K562 treated with DMSO at 1 percent for 4 hours (cell line): Measurements from ENCODE around the gene OR52A5. TPM values are rescaled to one million over a fixed set of nuclear protein-coding genes. Genes with fewer than 3 reads are reported as not detected.

Experiments
- total RNA-seq: library from RNA; unstranded; fragments of 300-600 nt; gene quantifications from 2 replicates; pipeline ENCODE4 v1.2.3, GENCODE V29; 2022; ENCODE audit not compliant: insufficient read depth

The OR52A5 gene
- total RNA-seq, result not detected in 2 replicates

GRCh38 chr11:5137996-5138395 lies at the start of gene OR52A5:
Gene OR52A5, minus strand, starts transcription at chr11:5138356. Its CDS starts 5,714 bp downstream, at chr11:5132642.

GRCh38 chr11:5154657-5155056 lies 16.5 kb upstream of the OR52A5 start, which contains the start of gene OR52A1:
Gene OR52A1, minus strand, starts transcription at chr11:5154757. Its CDS starts 2,388 bp downstream, at chr11:5152369.

Other genes with a start within 250 kb of the OR52A5 start
- not detected in 2 replicates for gene OR51A7, start 234.6 kb downstream of the OR52A5 start, total RNA-seq
- not detected in 2 replicates for gene OR51G2, start 219.0 kb downstream of the OR52A5 start, total RNA-seq
- gene OR51G1, start 214.0 kb downstream of the OR52A5 start, total RNA-seq, result not detected in 2 replicates
- not detected in 2 replicates for gene OR51A4, start 190.8 kb downstream of the OR52A5 start, total RNA-seq
- gene OR51A2, start 182.6 kb downstream of the OR52A5 start, total RNA-seq, result not detected in 2 replicates
- not detected in 2 replicates for gene OR51L1, start 143.5 kb downstream of the OR52A5 start, total RNA-seq
- gene OR52J3, start 91.8 kb downstream of the OR52A5 start, total RNA-seq, result not detected in 2 replicates
- gene OR52E2, start 78.7 kb downstream of the OR52A5 start, total RNA-seq, result not detected in 2 replicates
- not detected in 2 replicates for gene OR52E1, start 68.8 kb downstream of the OR52A5 start, total RNA-seq
- gene OR52A1, start 16.4 kb upstream of the OR52A5 start, total RNA-seq, result not detected in 2 replicates
- not detected in 2 replicates for gene OR51V1, start 62.3 kb upstream of the OR52A5 start, total RNA-seq
- gene HBB, start 88.7 kb upstream of the OR52A5 start, total RNA-seq, result not detected in 2 replicates
- 3.4 TPM in 1 of 2 replicates, not detected in the other for gene HBD, start 96.1 kb upstream of the OR52A5 start, total RNA-seq
- 509 and 521 TPM in 2 replicates for gene HBG1, start 111.5 kb upstream of the OR52A5 start, total RNA-seq
- gene HBG2, start 116.4 kb upstream of the OR52A5 start, total RNA-seq, result 2,558 and 2,601 TPM in 2 replicates
- 1,476 and 1,673 TPM in 2 replicates for gene HBE1, start 131.6 kb upstream of the OR52A5 start, total RNA-seq
- gene OR51B4, start 163.6 kb upstream of the OR52A5 start, total RNA-seq, result 55.4 and 61.8 TPM in 2 replicates
- gene OR51B2, start 185.9 kb upstream of the OR52A5 start, total RNA-seq, result 1.9 and 4.3 TPM in 2 replicates
- gene OR51B5, start 205.2 kb upstream of the OR52A5 start, total RNA-seq, result 61.3 and 61.7 TPM in 2 replicates
- not detected in 2 replicates for gene OR51B6, start 213.2 kb upstream of the OR52A5 start, total RNA-seq
- gene OR51M1, start 245.5 kb upstream of the OR52A5 start, total RNA-seq, result not detected in 2 replicates